Psoas muscle (tissue), 8 donors: Measurements from ENCODE around the gene ZFY. TPM values are rescaled to one million over a fixed set of nuclear protein-coding genes. Genes with fewer than 3 reads are reported as not detected.

Source experiments
- ATAC-seq, 4 donors: fragments of 200-7000 bp; cut with Tn5 transposase; one replicate each; pipeline ENCODE4 v1.9.1; 2020; ENCODE audit warnings: moderate library complexity in 3 of 4, mild to moderate bottlenecking in 2 of 4
- DNase-seq, 2 donors: peaks; one replicate each; pipeline ENCODE4 v3.0.0-alpha.2; 2020
- H3K27ac ChIP-seq: fragments of 200-600 bp; one replicate; pipeline ENCODE4 v1.8.0; 2022
- H3K27me3 ChIP-seq, 3 donors: fragments of 200-600 bp in 1 of 3; one replicate each; pipeline versions ENCODE4 v1.6.1 to v1.8.0; 2013 to 2022; ENCODE audit warnings: low read length in 2 of 3, mild to moderate bottlenecking in 2 of 3, moderate library complexity in 1 of 3; ENCODE audit not compliant: insufficient read depth in 3 of 3
- H3K36me3 ChIP-seq, 2 donors: fragments of 200-600 bp in 1 of 2; one replicate each; pipeline versions ENCODE4 v1.6.1 to v1.8.0; 2013 to 2022; ENCODE audit warnings: low read depth in 1 of 2, mild to moderate bottlenecking in 1 of 2, moderate library complexity in 1 of 2; ENCODE audit not compliant: insufficient read depth in 1 of 2
- H3K4me1 ChIP-seq: fragments of 200-600 bp; one replicate; pipeline ENCODE4 v1.8.0; 2022
- H3K4me3 ChIP-seq: fragments of 200-600 bp; one replicate; pipeline ENCODE4 v1.8.0; 2022; ENCODE audit warnings: mild to moderate bottlenecking
- H3K9me3 ChIP-seq: fragments of 200-600 bp; one replicate; pipeline ENCODE4 v1.8.0; 2022
- CTCF ChIP-seq: fragments of 200-600 bp; IDR thresholded peaks from one replicate; pipeline ENCODE4 v1.8.0; 2022; ENCODE audit warnings: antibody characterized with exemption
- WGBS, 3 donors: extraction: QIAGEN DNeasy Blood & Tissue Kit; methylation state at CpG; one replicate each; pipeline versions ENCODE4 v1.1.6 to v1.1.7; 2013; 5-methylcytosine and 5-hydroxymethylcytosine counted together
- intact Hi-C, 2 donors: fragments of 100-400 bp; cut with DNase I; formaldehyde crosslinking; loops; one replicate each; pipeline versions ENCODE4 v1.11.0 to v1.14.2; 2022
- long read RNA-seq, 2 donors: library from polyadenylated mRNA; unstranded; transcript quantifications; one replicate each; pipeline ENCODE4 v2.0.0, GENCODE V29; 2021
- polyA plus RNA-seq, 3 donors: library from polyadenylated mRNA; stranded (reverse); fragments of 200-250 nt; gene quantifications; one replicate each; pipeline ENCODE4 v1.2.3, GENCODE V29; 2013
- total RNA-seq, 4 donors: library from RNA; stranded (reverse); fragmentation: NEBNext Ultra II Directional in 2 of 4; extraction: Animal tissue kit (Norgen Biotek cat#: 25700) in 2 of 4; gene quantifications; one replicate each; pipeline versions ENCODE4 v1.2.1 to v1.2.4, GENCODE V29; 2021 to 2023
- donor health status: healthy with polysubstance abuse.
- donor health status: DM: no; HTN: no; CAD: no; lungs with moderate emphysema.
- donor health status: Bipolar disorder and iron deficiency.
- donor health status: healthy.
- donor health status: DM: yes; HTN: yes; CAD: no.
- donor health status: DM: no; HTN: no; CAD: no.
- donor health status: DM: no; HTN: no; CAD: no.
- donor health status: DM: yes; HTN: yes; CAD: no.

Gene ZFY
- not detected for total RNA-seq
- 1 to 10 TPM in 2 of 3 donors, not detected in 1; 3.4 to 8.4 TPM for polyA plus RNA-seq
- long read RNA-seq, donor 1: 0 reads
- long read RNA-seq, donor 2: 0 reads

GRCh38 chrY:2934861-2935715 lies at the start of gene ZFY:
TSS of gene ZFY (plus strand) at chrY:2935381. CDS start at chrY:2953937, 18,556 bp downstream.
- WGBS, 3 donors: 0 to 1% methylated on average over 18 to 90 of the region's 91 CpGs; no CpG with 5 or more reads in 1 of the 3 donors
- Histone ChIP-seq H3K36me3 (no peaks in the 10 kb centered on the region), H3K27ac (no peak within 1 kb of the TSS), H3K9me3 (no peaks in the 10 kb centered on the region), H3K4me3 (no peak within 1 kb of the TSS), H3K27me3 (no peaks in the 10 kb centered on the region), H3K4me1 (no peaks in the 10 kb centered on the region)
- TF ChIP-seq CTCF: no peak
- no peak for ATAC-seq
- DNase-seq: no peak
- intact Hi-C loops: no loop called here

GRCh38 chrY:2885880-2886279 lies 49.3 kb upstream of the ZFY start:
- no peak for ATAC-seq
- no peaks in the 10 kb centered on the region for H3K4me1 ChIP-seq
- TF ChIP-seq CTCF: no peak
- no peaks in the 10 kb centered on the region for H3K36me3 ChIP-seq
- intact Hi-C loops: no loop called here
- H3K4me3 ChIP-seq: no peak overlapping the region
- H3K27ac ChIP-seq: no peak overlapping the region
- no peaks in the 10 kb centered on the region for H3K27me3 ChIP-seq
- H3K9me3 ChIP-seq: no peaks in the 10 kb centered on the region
- 21 to 29% methylated on average over 3 of the region's 3 CpGs; no CpG with 5 or more reads in 1 of the 3 donors for WGBS, 3 donors
- no peak for DNase-seq

GRCh38 chrY:2887386-2887785 lies 47.8 kb upstream of the ZFY start:
- Histone ChIP-seq H3K36me3 (no peaks in the 10 kb centered on the region), H3K4me1 (no peaks in the 10 kb centered on the region), H3K9me3 (no peaks in the 10 kb centered on the region), H3K27ac (no peak overlapping the region), H3K4me3 (no peak overlapping the region), H3K27me3 (no peaks in the 10 kb centered on the region)
- no peak for DNase-seq
- no peak for TF ChIP-seq CTCF
- 33 to 52% methylated on average over 4 to 5 of the region's 5 CpGs; no CpG with 5 or more reads in 1 of the 3 donors for WGBS, 3 donors
- ATAC-seq: no peak
- intact Hi-C loops: no loop called here

- no peaks in the 10 kb centered on the region for H3K36me3 ChIP-seq
- no peak overlapping the region for H3K27ac ChIP-seq
- H3K4me1 ChIP-seq: no peaks in the 10 kb centered on the region
- no peak for TF ChIP-seq CTCF
- intact Hi-C loops: no loop called here
- H3K4me3 ChIP-seq: no peak overlapping the region
- no peaks in the 10 kb centered on the region for H3K27me3 ChIP-seq
- H3K9me3 ChIP-seq: no peaks in the 10 kb centered on the region
- no peak for ATAC-seq
- no peak for DNase-seq
- WGBS, 3 donors: 74 to 79% methylated on average over 3 of the region's 3 CpGs; no CpG with 5 or more reads in 1 of the 3 donors
Measured at GRCh38 chrY:2887955-2888354, 47.2 kb upstream of the ZFY start.
